CD4-positive, CD25-positive, alpha-beta regulatory T cell (primary cell): Measurements from ENCODE around the gene ANXA8L1. TPM values are rescaled to one million over a fixed set of nuclear protein-coding genes. Genes with fewer than 3 reads are reported as not detected.
A peak's percentile ranks its signal among the peaks of the same experiment; 100 is the strongest.
"Not testable (repeated sequence)": the region's sequence is repeated elsewhere in the genome, so short reads cannot be mapped to it uniquely, and the experiment has no call there.

Experiments used
- ATAC-seq, 2 donors: fragments of 150-1000 bp; cut with Tn5 transposase; one replicate each; pipeline ENCODE4 v1.10.0; 2021; ENCODE audit warnings: low read depth in 2 of 2, moderate number of reproducible peaks in 2 of 2, moderate library complexity in 1 of 2
- DNase-seq, 3 donors: peaks; one replicate each; pipeline versions ENCODE4 v3.0.0 to v3.0.0-alpha.2; 2012 to 2022; ENCODE audit warnings: mixed read lengths in 1 of 3
- H3K27ac ChIP-seq: one replicate; pipeline ENCODE4 v1.7.0; 2013; ENCODE audit warnings: mild to moderate bottlenecking, low read length; ENCODE audit not compliant: insufficient read depth, poor library complexity, severe bottlenecking
- H3K27me3 ChIP-seq: one replicate; pipeline ENCODE4 v1.7.0; 2013; ENCODE audit warnings: low read length; ENCODE audit not compliant: control insufficient read depth, insufficient read depth
- H3K36me3 ChIP-seq: one replicate; pipeline ENCODE4 v1.7.0; 2013; ENCODE audit warnings: mild to moderate bottlenecking, low read length, moderate library complexity; ENCODE audit not compliant: control insufficient read depth, insufficient read depth
- H3K4me1 ChIP-seq: 2 replicates; pipeline ENCODE4 v1.7.0; 2013; ENCODE audit warnings: mild to moderate bottlenecking, low read length; ENCODE audit not compliant: insufficient read depth, control insufficient read depth, poor library complexity, severe bottlenecking
- H3K4me3 ChIP-seq: one replicate; pipeline ENCODE4 v1.7.0; 2013; ENCODE audit warnings: low read depth, mild to moderate bottlenecking, low read length, moderate library complexity
- H3K9me3 ChIP-seq, 2 experiments: 1 replicate in 1 of 2; 2 replicates in 1 of 2; pipeline ENCODE4 v1.7.0; 2013; ENCODE audit warnings: low read length in 2 of 2, mild to moderate bottlenecking in 1 of 2, moderate library complexity in 1 of 2; ENCODE audit not compliant: control insufficient read depth in 2 of 2
- H3K27ac Mint-ChIP-seq, 3 donors: one replicate each; pipeline ENCODE4 v1.8.0; 2020 to 2022; ENCODE audit warnings: mild to moderate bottlenecking in 3 of 3, mixed read lengths in 3 of 3, moderate library complexity in 2 of 3
- H3K27me3 Mint-ChIP-seq: one replicate; pipeline ENCODE4 v1.8.0; 2022; ENCODE audit warnings: mild to moderate bottlenecking, mixed read lengths
- H3K36me3 Mint-ChIP-seq: one replicate; pipeline ENCODE4 v1.8.0; 2020; ENCODE audit warnings: mixed read lengths
- H3K4me1 Mint-ChIP-seq, 4 donors: one replicate each; pipeline ENCODE4 v1.8.0; 2020 to 2022; ENCODE audit warnings: mixed read lengths in 4 of 4, mild to moderate bottlenecking in 1 of 4
- H3K4me3 Mint-ChIP-seq, 4 donors: one replicate each; pipeline ENCODE4 v1.8.0; 2020 to 2022; ENCODE audit warnings: mild to moderate bottlenecking in 4 of 4, mixed read lengths in 4 of 4, moderate library complexity in 3 of 4
- H3K9me3 Mint-ChIP-seq, 7 donors: one replicate each; pipeline ENCODE4 v1.8.0; 2020 to 2022; ENCODE audit warnings: mixed read lengths in 7 of 7, mild to moderate bottlenecking in 3 of 7, moderate library complexity in 2 of 7
- polyA plus RNA-seq, 4 donors: library from polyadenylated mRNA; unstranded; fragments of 300-500 nt; fragmentation: Illumina TruSeq; gene quantifications; one replicate each; pipeline ENCODE4 v1.2.3, GENCODE V29; 2021
- total RNA-seq: library from RNA; stranded (reverse); gene quantifications from one replicate; pipeline ENCODE4 v1.2.3, GENCODE V29; 2022

ANXA8L1 gene
- total and polyA plus RNA-seq, 5 donors from 2014 or later: not detected

DNA sequence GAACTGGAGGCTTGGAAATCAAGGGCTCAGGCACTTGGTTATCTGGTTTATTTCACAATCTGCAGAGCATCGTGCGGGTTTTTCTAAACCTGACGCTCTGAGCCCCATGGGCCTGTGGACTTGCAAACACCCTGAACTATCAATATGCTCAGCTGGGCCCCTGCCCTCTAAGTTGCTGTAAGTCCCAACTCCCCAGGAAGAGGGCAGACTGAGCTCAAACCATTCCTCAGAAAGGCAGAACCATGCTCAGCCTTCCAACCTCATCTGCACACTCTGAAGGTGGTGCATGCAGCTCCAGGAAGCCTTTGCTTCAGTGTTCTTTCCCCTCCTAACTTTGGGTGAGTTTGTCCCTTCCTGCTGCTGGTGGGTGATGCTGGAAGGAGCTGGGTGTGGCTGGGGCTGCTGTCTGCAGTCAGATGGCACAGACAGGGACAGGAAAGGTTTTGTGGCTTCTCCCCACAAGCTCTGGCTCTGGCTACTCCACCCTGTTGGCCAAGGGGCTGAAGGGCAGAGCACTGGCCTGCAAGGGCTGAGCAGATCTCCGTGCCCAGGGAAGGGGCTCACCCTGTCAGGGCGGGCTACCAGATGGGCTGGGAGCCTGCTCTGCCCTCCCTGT is 3.8 kb downstream of the ANXA8L1 start:
- ATAC-seq, H3K4me3 Mint-ChIP-seq, H3K9me3 ChIP-seq, H3K27me3 ChIP-seq, H3K27ac ChIP-seq, H3K9me3 Mint-ChIP-seq, H3K4me3 ChIP-seq, H3K4me1 ChIP-seq, H3K36me3 Mint-ChIP-seq, H3K4me1 Mint-ChIP-seq, DNase-seq, H3K27ac Mint-ChIP-seq, H3K36me3 ChIP-seq, H3K27me3 Mint-ChIP-seq: not testable (repeated sequence)

DNA sequence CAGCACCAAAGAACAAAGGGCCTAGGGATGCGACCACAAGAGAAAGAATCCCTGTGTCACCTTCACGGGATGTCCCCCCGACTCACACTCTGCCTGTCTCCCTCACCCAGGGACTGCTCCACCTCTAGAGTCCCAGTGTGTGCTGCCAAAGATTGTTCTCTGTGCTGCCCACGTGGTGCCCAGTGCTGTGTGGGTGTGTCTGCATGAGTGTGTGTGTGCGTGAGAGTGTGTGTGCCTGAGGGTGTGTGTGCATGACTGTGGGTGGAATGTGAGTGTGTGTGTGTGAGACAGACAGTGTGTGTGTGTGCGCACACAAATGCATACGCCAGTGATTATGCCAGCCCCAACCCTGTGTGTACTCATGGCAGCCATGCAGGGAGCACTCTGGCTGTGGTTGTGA is 10.3 kb downstream of the ANXA8L1 start:
- not testable (repeated sequence) for DNase-seq, ATAC-seq, H3K9me3 Mint-ChIP-seq, H3K9me3 ChIP-seq, H3K27me3 ChIP-seq, H3K4me1 Mint-ChIP-seq, H3K36me3 ChIP-seq, H3K4me3 ChIP-seq, H3K4me3 Mint-ChIP-seq, H3K27ac Mint-ChIP-seq, H3K27me3 Mint-ChIP-seq, H3K4me1 ChIP-seq, H3K36me3 Mint-ChIP-seq, H3K27ac ChIP-seq

DNA sequence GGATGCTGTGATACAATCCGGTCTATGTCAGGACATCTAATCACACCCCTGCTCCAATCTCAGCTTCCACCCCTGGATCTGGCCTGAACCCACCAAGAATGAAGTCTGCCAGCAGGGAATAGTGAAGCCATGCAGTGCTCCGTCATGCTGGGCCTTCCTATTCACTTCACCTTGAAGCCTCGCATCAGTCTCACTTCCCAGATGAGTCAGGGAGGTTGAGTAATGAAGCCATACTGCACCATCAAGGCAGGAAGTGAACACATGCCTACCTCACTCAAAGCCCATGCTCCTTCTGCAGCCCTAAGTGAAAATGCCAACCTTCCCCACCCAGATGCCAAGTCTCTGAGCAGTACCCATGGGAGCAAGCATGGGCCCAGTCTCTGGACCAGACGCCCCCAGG is 11.1 kb downstream of the ANXA8L1 start:
- H3K27ac Mint-ChIP-seq, H3K27me3 ChIP-seq, H3K4me1 Mint-ChIP-seq, H3K9me3 ChIP-seq, H3K27ac ChIP-seq, H3K36me3 ChIP-seq, H3K4me1 ChIP-seq, H3K4me3 Mint-ChIP-seq, H3K36me3 Mint-ChIP-seq, DNase-seq, H3K4me3 ChIP-seq, H3K9me3 Mint-ChIP-seq, H3K27me3 Mint-ChIP-seq: not testable (repeated sequence)
- ATAC-seq: peak in 1 of 2 donors; percentile 11

DNA sequence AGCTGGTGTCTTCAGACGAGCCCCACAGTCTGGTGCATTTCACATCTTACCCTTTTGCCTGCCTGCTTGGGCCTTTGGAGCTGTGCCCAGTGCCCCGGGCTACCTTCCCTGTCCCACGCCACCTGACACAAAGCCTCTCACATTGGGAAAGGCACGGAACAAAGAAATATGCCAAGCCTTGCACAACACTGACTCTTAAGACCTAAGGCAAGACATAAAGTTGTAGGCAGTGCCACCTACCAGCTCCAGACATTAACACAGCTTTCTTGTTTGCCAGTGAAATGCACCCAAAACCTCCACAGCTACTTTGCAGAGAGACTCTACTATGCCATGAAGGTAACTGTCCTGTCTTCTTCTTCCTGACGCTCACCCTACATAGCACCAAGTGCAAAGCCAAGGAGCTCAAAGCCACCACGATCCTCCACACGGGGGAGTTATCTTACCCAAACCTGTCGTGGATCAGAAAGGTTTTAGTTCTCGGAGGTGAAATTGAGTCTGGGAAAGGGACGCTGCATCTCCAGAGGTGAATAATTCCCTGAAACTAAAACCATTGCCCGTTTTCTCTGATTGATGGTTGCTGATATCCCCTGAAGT is 11.8 kb downstream of the ANXA8L1 start:
- not testable (repeated sequence) for H3K27me3 Mint-ChIP-seq, H3K4me3 Mint-ChIP-seq, H3K27ac ChIP-seq, H3K36me3 Mint-ChIP-seq, DNase-seq, H3K9me3 Mint-ChIP-seq, H3K27ac Mint-ChIP-seq, H3K27me3 ChIP-seq, H3K36me3 ChIP-seq, H3K4me1 Mint-ChIP-seq, H3K9me3 ChIP-seq, ATAC-seq, H3K4me1 ChIP-seq, H3K4me3 ChIP-seq

DNA sequence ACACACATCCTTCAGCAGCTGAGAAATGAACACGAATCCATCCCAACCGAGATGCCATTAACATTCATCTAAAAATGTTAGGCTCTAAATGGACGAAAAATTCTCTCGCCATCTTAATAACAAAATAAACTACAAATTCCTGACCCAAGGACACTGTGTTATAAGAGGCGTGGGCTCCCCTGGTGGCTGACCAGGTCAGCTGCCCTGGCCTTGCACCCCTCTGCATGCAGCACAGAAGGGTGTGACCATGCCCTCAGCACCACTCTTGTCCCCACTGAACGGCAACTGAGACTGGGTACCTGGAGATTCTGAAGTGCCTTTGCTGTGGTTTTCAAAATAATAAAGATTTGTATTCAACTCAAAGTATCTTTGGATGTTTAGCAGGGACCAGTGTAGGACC is 15.8 kb downstream of the ANXA8L1 start:
- H3K27ac ChIP-seq, H3K4me3 Mint-ChIP-seq, H3K27me3 ChIP-seq, DNase-seq, ATAC-seq, H3K9me3 Mint-ChIP-seq, H3K36me3 Mint-ChIP-seq, H3K27ac Mint-ChIP-seq, H3K36me3 ChIP-seq, H3K27me3 Mint-ChIP-seq, H3K4me1 ChIP-seq, H3K4me1 Mint-ChIP-seq, H3K4me3 ChIP-seq, H3K9me3 ChIP-seq: not testable (repeated sequence)

DNA sequence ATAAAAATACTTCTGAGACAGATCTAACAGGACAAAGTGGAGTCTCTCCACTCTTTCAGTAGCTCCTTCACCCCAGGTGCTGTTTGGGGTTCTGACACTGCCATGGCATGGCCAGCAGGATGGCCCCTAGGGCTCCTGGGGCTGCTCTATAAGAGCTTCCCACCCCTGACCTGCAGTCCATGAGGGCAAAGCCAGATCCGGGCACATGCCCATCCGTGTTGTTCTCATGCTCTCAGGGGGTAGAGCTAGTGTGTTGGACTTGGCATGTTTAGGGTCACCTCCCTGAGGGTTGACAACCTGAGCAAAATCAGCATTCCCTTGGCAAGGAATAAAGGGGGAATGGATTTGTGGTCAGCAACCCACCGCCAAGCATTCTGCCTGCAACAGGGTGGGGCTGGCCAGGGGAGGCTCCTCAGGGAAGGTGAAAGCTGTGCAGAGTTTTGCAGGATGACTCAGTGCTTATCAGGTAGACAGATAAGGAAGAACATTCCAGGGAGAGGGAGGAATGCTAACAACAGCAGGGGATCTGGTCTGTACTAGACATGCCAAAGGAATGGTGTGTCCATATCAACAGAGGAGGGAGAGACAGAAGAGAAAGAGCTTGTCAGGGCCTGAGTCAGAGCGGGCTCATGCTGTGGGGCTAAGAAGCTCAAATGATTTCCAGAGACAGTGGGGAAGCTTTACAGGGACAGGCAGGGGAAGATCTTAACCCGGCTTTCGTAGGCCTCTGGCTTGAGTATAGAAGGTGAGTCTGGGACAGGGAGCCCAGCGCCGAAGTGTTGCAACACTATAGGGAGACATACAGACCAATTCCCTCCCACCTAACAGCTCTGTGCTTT is 21.1 kb downstream of the ANXA8L1 start:
- H3K9me3 Mint-ChIP-seq: not testable (repeated sequence)

DNA sequence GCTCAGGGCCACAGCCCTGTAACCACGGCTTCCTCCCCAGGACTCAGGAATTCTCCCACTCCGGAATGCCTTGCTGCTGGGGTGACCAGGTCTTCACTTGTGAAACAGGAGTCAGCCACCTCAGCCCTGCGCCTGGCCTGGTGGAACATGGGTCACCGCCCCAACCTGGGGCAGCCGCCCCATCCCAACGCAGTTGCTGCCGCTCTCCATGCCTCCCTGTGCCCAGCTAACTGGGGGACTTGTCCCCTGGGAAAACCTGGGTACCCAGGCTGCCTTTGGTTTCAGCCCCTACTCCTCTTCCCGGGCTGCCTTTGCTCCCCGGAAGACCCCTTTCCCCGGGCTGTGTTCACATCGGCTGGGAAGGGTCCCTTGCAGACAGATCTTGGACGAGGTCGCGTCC is 22.2 kb downstream of the ANXA8L1 start:
- H3K27ac ChIP-seq, ATAC-seq, DNase-seq, H3K36me3 Mint-ChIP-seq, H3K36me3 ChIP-seq, H3K4me1 ChIP-seq, H3K27me3 Mint-ChIP-seq, H3K9me3 ChIP-seq, H3K4me1 Mint-ChIP-seq, H3K4me3 Mint-ChIP-seq, H3K4me3 ChIP-seq, H3K27ac Mint-ChIP-seq, H3K9me3 Mint-ChIP-seq, H3K27me3 ChIP-seq: not testable (repeated sequence)

More for the DNA sequence above, 21.1 kb downstream of the ANXA8L1 start:
- not testable (repeated sequence) for H3K27ac Mint-ChIP-seq, H3K4me1 Mint-ChIP-seq, H3K27me3 Mint-ChIP-seq, H3K4me3 ChIP-seq, H3K27me3 ChIP-seq, H3K4me1 ChIP-seq, ATAC-seq, H3K27ac ChIP-seq, H3K36me3 ChIP-seq, DNase-seq, H3K9me3 ChIP-seq, H3K4me3 Mint-ChIP-seq, H3K36me3 Mint-ChIP-seq
